HG03097 (cell line): Measurements from ENCODE around the gene NPR1.

Source experiments
- ATAC-seq: cut with Tn5 transposase; IDR thresholded peaks from one replicate; pipeline ENCODE4 v1.9.1; 2021; ENCODE audit not compliant: unreplicated experiment, low FRiP score

Gene NPR1

DNA sequence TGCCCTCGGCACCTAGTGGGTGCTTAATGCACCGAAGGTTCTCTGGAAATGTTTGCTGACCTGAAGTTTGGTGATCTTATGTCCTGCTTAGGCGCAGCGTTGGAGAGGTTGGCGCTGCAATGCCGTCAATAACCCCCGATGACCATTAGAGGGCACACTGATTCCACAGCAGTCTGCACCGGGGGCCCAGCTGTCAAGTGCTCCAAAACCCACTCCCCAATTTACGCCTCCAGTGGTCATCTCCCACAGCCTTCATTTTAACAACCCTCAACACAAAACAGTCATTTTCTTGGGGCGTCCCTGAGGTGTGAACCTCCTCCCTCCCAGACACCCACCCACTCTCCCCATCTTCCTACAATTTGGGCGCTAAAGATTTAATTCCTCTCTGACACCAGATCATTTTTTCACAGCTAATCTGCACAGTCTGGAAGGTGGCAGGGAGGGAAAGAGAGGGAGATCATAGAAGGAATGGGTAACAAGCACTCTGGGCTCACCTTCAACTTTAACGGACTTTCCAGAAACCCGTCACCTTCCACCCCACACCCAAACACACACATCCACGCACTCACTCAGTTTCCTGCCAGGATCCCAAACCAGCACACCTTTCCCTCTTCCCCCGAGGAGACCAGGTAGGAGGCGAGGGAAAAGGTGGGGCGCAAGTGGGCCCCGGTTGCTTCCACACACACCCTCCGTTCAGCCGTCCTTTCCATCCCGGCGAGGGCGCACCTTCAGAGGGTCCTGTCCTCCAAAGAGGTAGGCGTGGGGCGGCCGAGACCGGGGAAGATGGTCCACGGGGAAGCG is 570 bp upstream of the NPR1 start:
- ATAC-seq, result no peak

DNA sequence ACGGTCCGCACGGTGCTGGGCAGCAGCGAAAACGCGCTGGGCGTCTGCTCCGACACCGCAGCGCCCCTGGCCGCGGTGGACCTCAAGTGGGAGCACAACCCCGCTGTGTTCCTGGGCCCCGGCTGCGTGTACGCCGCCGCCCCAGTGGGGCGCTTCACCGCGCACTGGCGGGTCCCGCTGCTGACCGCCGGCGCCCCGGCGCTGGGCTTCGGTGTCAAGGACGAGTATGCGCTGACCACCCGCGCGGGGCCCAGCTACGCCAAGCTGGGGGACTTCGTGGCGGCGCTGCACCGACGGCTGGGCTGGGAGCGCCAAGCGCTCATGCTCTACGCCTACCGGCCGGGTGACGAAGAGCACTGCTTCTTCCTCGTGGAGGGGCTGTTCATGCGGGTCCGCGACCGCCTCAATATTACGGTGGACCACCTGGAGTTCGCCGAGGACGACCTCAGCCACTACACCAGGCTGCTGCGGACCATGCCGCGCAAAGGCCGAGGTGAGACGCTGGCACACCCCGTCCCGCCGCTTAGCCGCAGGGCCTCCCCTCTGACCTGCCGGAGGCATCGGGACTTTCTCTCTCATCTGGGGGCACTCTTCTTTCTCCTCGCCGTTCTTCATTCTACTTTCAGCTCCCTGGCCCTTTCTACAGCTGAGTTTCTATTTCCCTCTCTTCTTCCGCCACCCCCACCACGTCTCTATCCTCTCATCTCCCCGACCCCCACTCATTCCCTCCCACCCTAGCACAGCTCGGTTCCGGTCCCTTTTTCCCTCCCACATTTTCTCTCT is 1.0 kb downstream of the NPR1 start:
- ATAC-seq, result no peak

DNA sequence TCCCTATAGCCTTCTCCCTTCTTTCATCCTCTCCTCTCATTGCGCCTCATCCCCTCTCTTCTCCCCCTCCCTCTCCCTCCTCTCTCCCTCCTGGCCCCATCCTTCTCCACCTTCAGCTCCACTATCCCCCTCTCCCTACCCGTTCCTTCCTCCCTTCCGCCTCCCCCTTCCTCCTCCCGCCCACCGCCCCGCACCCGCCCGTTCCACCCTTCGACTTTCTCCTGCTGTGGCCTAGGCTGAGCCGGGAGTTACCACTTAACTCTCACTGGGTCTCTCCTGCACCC is 1.6 kb downstream of the NPR1 start:
- no peak for ATAC-seq

DNA sequence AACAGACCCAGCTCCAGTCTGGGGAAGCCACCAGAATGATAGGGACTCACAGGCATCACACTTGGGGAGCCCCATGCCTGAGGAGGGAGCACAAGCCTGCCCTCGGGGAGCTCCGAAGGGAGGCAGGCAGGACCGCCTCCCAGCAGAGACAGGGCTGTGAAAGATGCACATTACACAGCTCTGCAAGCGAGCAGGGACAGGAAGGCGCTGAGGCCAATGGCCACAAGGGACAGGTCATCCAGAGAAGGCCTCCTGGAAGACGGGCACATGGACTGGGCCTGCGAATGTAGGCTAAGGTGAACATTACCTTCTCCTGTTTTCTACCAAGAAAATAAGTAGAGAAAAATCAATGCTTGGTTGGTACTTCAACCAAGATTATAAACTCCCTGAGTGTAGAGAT is 4.2 kb downstream of the NPR1 start:
- no peak for ATAC-seq

DNA sequence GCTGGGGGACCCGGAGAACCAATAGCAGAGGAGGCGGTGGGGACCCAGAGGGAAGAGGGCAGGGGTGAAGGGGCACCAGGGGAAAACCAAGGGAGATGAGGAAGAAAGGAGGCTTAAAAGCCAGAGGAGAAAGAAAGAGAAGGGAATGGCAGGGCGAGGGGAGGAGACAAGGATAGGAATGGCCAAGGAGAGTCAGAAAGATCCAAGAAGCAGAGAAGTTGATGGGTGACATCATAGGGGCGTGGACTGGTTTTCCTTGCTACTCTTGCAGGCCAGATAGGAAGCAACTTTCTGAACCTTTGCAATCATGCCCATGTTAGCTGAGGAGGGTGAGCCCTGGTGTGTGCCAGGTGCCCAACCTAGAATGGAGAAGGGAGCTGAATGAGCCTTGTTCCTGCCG is 5.4 kb downstream of the NPR1 start:
- no peak for ATAC-seq

DNA sequence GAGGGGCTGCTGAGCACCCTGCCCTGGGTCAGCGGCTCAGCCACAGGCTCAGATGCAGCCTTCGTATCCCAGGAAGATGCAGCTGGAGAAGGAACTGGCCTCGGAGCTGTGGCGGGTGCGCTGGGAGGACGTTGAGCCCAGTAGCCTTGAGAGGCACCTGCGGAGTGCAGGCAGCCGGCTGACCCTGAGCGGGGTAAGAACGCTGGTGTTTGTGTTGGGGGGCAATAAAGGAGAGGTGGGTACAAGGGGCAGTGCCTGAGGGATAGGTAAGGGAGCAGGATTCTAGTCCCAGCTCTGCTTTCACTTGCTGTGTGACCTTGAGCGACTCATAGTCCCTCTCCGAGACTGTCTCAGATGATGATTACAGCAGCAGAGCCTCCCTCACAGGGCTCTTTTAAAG is 6.4 kb downstream of the NPR1 start:
- ATAC-seq, result no peak

DNA sequence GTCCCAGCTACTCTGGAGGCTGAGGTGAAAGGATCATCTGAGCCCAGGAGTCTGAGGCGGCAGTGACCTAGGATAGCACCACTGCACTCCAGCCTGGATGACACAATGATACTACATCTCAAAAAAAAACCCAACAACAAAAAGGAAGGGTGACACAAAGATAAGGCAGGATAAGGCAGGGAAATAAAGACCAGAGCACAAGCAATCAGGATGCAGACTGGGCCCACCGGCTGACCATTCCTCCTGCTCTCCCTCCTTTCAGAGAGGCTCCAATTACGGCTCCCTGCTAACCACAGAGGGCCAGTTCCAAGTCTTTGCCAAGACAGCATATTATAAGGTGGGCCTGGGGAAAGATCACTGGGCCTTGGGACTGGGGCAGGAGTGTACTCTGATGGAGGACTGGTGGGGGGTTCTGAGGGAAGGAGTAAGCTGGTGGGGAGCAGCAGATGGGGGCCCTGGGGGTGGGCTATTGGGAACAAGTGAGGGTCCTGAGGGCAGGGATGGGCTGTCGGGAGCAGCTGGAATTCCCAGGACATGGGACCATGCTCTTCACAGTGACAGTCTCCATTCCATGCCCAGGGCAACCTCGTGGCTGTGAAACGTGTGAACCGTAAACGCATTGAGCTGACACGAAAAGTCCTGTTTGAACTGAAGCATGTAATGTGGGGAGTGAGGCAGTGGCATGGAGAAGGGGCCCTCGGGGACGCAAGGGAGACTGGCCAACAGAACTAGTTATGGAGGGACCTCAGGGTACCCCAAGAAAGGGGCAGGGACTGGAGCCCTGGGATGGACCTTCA is 7.3 kb downstream of the NPR1 start:
- no peak for ATAC-seq

DNA sequence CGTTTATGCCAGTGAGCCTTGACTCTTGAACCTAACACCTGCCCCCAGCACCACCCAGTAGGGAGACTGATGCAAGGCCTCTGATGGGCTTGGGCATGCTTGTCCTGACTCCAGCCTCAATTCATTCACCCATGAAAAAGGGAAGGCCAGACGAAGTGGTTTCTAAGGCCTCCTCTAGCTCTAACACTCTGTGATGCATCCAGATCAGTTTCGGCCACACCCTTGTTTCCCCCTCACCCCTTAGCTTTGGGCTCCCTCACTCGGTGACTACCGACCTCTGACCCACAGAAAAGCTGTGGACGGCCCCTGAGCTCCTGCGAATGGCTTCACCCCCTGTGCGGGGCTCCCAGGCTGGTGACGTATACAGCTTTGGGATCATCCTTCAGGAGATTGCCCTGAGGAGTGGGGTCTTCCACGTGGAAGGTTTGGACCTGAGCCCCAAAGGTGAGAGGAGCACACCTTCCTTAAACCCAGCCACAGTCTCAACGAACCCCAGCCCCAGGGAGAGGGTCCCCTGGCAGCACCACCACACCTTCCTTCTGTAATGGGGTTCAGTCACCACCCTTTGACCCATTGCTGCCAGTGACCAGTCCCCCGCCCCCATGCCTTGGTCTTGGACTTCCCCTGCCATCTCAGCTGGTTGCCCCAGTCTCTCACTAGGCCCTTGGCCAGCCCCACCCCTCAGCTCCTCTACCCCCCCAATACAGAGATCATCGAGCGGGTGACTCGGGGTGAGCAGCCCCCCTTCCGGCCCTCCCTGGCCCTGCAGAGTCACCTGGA is 9.0 kb downstream of the NPR1 start:
- ATAC-seq, result no peak

DNA sequence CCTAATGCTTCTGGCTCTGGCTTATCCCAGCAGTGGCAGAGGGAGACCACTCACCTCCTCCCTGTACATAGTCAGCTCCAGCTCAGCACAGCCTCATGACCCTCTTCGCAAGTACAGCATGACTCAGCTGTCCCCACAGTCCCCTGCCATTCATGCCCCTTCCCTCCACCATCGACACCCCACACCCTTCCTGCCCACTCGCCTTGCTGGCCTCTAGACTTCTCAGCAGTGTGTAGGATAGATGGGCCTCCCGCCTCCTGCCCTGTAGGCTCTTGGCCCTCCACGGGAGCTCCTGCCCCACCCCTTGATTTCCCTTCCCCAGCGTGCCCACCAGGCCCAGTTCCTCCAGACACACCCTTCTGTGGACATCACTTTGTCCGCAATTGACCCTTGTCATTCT is 9.8 kb downstream of the NPR1 start:
- ATAC-seq, result no peak

DNA sequence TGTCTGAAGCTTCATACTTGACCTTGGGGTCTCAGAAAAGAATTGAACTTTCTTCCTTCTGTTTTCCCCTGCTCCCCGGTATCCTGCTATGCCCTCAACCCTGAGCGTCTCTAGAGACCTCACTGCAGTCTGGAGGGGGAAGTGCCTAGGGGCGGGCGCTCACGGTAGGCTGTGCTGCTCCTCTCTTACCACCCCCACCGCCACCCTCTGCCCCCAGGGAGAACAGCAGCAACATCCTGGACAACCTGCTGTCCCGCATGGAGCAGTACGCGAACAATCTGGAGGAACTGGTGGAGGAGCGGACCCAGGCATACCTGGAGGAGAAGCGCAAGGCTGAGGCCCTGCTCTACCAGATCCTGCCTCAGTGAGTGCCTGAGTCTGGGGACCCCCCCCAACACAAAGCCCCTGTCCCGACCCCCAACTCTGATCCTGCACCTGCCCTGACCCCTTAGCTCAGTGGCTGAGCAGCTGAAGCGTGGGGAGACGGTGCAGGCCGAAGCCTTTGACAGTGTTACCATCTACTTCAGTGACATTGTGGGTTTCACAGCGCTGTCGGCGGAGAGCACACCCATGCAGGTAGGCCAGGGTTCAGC is 10.3 kb downstream of the NPR1 start:
- ATAC-seq, result no peak

DNA sequence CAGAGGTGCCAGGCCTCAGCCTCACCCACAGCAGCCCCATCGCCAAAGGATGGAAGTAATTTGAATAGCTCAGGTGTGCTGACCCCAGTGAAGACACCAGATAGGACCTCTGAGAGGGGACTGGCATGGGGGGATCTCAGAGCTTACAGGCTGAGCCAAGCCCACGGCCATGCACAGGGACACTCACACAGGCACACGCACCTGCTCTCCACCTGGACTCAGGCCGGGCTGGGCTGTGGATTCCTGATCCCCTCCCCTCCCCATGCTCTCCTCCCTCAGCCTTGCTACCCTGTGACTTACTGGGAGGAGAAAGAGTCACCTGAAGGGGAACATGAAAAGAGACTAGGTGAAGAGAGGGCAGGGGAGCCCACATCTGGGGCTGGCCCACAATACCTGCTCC is 15.0 kb downstream of the NPR1 start:
- no peak for ATAC-seq

DNA sequence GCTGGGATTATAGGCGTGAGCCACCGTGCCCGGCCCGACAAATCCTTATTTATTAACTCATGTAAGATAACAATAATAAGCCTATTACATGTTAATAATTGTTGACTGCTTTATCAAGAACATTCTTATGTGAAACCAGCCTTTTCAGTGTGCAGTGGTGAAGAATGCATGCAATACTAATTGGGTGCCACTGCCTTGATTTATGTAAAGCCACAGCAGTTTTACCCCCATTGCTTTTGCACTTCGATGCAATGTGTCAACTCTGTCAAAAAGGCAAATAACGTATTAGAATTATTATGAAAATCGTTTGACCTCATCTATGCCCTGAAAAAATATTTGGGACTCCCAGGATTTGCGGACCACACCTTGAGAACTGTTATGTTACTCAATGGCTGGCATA is 18.3 kb downstream of the NPR1 start:
- ATAC-seq, result no peak

DNA sequence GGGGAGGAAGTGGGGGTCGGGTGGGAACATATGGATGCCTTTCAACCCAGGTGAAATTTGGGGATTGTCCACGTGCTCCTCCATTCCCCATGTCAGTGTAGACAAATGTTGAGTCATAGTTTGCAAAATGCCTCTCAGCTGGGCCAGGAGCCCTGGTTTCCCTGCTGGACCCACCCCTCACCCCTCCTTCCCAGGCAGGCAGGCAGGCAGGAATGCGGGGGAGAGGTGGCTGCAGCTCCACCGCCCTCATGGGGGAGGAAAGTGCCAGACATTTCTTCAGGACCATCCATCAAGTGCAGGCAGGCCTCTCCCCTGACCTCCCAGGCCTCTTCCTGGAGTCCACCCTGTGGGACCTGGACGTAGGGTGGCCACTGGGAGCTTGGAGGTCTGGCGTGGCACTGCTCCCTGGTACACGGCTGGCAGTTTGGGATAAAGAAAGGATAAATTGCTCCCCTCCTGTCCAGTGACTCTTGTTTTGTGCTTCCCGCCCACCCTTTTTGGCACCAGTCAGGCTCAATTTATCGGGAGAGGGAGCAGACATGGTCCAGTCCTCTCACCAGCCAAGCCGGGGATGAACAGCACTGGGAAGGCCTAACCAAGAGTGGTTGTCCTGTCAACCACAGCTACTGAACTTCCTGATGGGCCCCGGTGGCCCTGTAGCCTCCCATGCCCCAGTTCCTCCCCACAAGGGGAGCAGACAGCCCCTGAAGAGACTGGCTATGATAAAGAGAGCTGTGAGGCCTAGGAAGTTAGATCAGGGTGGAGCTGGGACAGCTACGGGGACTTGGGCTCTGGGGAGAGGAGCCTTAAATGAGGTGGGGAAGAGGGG is 18.9 kb downstream of the NPR1 start:
- ATAC-seq, result no peak

DNA sequence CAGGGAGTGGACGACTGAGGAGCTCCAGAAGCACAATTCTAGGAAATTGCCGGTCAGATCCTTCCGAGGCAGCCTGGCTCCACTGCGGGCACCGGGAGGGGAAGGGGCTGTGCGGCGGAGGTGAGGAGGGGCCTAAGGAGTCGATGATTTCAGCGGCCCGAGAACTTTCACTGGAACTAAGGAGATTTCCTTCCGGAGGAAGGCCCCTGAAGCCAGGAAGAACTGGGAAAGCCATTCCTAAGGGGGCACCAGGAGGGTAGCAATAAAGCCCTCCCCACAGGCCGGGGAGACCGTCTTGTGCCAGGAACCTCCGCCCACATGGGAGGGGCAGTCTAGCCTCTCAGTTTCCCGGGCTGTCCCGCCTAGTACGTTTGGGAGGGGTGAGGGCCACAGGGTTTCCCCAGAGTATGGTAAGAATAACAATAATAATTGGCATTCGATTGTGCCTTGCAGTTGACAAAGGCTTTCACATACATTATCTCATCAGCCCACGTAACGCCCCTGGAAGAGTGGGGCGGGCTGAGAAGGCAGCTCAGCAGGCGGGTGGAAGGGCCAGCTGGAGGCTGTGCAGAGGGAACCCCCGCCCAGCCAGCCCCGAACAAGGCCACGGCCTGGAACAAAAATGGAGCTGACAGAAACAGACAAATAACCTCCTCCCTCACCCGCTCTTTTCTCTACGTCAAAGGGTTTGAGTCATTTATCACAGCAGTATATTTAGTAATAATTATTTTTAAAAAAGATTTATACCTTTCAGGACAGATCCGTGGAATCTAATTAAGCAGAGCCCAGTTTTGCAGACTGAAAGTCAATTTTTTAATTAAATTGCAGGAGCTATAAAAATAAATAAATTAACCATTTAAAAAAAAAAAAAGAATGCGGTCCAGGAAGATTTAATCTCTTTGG is 19.8 kb downstream of the NPR1 start:
- ATAC-seq, result no peak

DNA sequence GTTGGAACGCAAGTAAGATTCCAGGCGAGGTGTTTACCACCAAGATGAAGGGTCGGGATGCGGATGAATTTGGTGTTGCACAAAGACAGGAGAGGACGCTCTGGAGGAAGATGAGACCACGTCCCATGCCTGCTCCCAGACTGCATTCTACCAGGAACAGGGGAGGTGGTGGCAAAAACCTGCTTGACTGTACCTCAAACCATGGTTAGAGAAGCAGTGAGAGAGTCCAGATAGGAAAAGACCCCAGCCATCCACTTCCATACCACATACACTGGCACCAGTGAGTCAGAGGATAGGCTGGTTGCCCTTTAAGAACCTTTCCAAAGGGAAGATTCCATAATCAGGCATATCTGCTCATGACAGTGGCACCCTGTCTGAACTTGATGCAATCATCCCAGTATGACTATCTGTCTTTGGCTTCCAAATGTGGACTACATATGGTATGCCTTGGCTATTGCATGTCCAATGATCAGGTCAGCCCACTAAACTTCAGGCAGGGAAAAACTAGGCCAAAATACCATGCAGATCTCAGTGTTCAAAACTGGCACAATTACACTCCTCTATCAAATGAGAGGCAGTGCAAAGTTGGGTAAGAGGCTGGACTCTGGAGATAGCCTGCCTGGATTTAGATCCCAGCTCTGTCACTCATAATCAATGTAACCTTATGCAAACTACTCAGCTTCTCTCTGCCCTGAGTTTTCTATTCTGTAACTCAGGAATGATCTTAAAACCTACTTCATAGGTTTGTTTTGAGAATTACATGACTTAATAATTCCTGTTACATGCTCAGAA is 20.6 kb downstream of the NPR1 start:
- ATAC-seq, result no peak

DNA sequence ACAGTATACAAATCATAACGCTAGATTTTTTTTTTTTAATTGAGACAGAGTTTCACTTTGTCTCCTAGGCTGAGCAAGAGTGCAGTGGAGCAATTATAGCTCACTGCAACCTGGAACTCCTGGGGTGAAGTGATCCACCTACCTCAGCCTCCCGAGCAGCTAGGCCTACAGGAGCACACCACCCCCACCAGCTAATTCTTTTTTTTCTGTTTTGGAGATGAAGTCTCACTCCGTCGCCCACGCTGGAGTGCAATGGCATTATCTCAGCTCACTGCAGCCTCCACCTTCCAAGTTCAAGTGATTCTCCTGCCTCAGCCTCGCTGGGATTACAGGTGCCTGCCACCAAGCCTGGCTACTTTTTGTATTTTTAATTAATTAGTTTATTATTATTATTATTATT is 21.3 kb downstream of the NPR1 start:
- no peak for ATAC-seq

DNA sequence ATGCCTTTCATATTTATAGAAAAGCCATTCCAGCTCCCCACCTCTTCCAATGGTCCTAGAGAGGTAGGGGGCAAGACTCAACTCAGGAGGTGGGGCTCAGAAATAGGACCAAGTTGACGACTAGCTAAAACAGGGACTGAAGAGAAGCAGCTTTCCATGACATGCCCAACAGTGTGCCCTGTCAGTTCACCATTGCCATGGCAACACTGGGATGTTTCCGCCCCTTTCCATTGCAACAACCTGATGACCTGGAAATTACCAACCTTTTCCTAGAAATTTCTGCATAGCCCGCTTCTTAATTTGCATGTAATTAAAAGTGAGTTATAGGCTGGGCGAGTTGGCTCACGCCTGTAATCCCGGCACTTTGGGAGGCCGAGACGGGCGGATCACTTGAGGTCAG is 27.0 kb downstream of the NPR1 start:
- ATAC-seq, result no peak

DNA sequence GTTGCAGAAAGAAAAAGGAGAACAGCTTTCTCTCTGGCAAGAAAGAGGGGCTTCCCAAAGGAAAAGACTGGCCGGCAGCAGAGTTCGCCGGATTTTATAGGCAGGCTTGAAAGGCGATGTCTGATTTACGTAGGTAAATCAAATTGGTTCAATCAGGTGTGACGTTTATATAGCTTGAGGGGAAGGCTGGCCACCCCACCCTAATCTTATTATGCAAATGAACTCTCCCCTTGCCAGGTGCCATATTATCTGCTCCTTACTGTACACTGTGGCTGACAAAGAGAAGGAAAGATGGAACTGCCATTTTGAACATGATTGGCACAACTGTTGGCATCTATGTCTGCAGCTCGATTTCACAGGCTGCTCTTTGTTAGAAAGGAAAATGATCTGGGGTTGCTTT is 32.5 kb downstream of the NPR1 start:
- no peak for ATAC-seq
